Measurements from ENCODE around the gene CHN1. TPM values are rescaled to one million over a fixed set of nuclear protein-coding genes. Genes with fewer than 3 reads are reported as not detected.

Gene CHN1
- polyA plus RNA-seq, 1 of the 3 experiments (the other 2 are of a cell fraction), result 31.6 TPM

DNA sequence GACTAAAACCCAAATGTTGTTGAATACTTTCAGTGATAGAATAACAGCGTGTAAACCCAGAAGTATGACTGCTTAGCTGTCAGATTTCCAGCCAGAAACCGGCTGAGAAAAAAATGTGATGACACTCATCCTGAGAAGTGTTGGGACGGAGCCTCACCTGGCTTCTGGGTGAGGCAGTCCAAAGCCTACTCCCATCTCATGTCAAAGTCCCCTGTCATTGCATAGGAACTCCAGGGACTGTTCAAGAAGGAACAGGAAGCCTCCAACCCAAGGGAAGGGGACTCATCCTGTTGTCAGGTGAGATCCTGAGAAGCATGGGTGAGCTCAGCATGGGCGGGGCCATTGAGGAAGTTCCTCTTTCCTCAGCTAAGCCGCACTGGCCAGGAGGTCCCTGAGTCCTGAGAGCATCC is 229.6 kb downstream of the CHN1 start:
- H2AFZ ChIP-seq (ENCODE audit: low read depth), result no peak overlapping the region
- peaks cover 26 to 51% of the 10 kb centered on the region in 2 experiments for H3K4me1 ChIP-seq (ENCODE audit: control insufficient read depth in 1 of 2, insufficient read depth in 2 of 2, low read depth in 1 of 2, low read length in 1 of 2)
- ChIA-PET POLR2A (interaction anchor here (0.6 kb wide), 1 partner anchor 68 kb away, joined by 5 read pairs; no protein-coding TSS in a partner anchor), CTCF (interaction anchor here (1.0 to 13.9 kb wide), 2 partner anchors 78 to 213 kb away, joined by 5 to 316 read pairs; no protein-coding TSS in a partner anchor)
- H3K9me3 ChIP-seq, result no peaks in the 10 kb centered on the region
- no peaks in the 10 kb centered on the region for H3K27me3 ChIP-seq (ENCODE audit: insufficient read depth)
- no peak for DNase-seq
- no peak overlapping the region for H3K9ac ChIP-seq
- no peak overlapping the region for H3K4me3 ChIP-seq (ENCODE audit: low read depth in 2 of 2, low read length in 1 of 2)
- WGBS (ENCODE audit: low lambda C conversion rate), result 92% methylated on average over 4 of the region's 5 CpGs
- H3K4me2 ChIP-seq, result no peak overlapping the region
- H3K36me3 ChIP-seq (replicated peaks in 1 of 2; ENCODE audit: control insufficient read depth in 1 of 2, insufficient read depth in 2 of 2, low read length in 1 of 2), result no peaks in the 10 kb centered on the region
- H3K27ac ChIP-seq (ENCODE audit: low read depth in 2 of 2, low read length in 1 of 2), result no peak overlapping the region
- H3K9me2 ChIP-seq, result no peaks in the 10 kb centered on the region
- no peaks in the 10 kb centered on the region for H4K20me1 ChIP-seq (ENCODE audit: insufficient read depth)
- no peaks in the 10 kb centered on the region for H3K79me2 ChIP-seq (ENCODE audit: insufficient read depth)
- H3F3A ChIP-seq (replicated peaks; ENCODE audit: insufficient read depth), result no peaks in the 10 kb centered on the region
- TF ChIP-seq RXRA (IDR thresholded peaks at IDR 0.05; ENCODE audit: borderline replicate concordance, low read depth), result no peak
- no peak for TF ChIP-seq RCOR1 (IDR thresholded peaks at IDR 0.05; ENCODE audit: low read length)
- TF ChIP-seq GABPA (IDR thresholded peaks at IDR 0.05; ENCODE audit: low read depth), result no peak
- TF ChIP-seq MEF2A (IDR thresholded peaks at IDR 0.05; ENCODE audit: borderline replicate concordance, low read depth), result no peak

DNA sequence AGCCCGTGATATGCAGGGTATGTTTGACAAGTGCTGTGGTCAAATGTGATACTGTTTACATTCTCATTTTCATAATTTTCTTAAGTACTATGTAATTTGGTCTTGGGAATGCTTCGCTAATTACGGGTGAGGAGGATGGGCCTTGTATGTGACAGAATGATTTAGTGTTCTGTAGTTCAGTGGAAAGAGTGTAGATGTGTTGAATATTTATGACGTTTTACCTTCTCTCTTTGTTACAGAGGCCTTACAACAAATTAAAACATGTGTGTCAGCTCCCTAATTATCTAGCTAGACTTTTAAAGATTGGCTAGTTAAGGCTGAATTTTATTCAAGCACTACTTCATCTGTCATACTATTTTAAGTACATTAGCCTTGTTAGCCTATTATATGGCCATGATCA is 230.3 kb downstream of the CHN1 start:
- Histone ChIP-seq H3K79me2 (ENCODE audit: insufficient read depth) (no peaks in the 10 kb centered on the region), H3K4me2 (no peak overlapping the region), H3K4me3 (ENCODE audit: low read depth in 2 of 2, low read length in 1 of 2) (no peak overlapping the region), H4K20me1 (ENCODE audit: insufficient read depth) (no peaks in the 10 kb centered on the region), H3K27ac (ENCODE audit: low read depth in 2 of 2, low read length in 1 of 2) (no peak overlapping the region), H3K27me3 (ENCODE audit: insufficient read depth) (no peaks in the 10 kb centered on the region), H3K4me1 (ENCODE audit: control insufficient read depth in 1 of 2, insufficient read depth in 2 of 2, low read depth in 1 of 2, low read length in 1 of 2) (peaks cover 23 to 51% of the 10 kb centered on the region in 2 experiments), H3K36me3 (replicated peaks in 1 of 2; ENCODE audit: control insufficient read depth in 1 of 2, insufficient read depth in 2 of 2, low read length in 1 of 2) (no peaks in the 10 kb centered on the region), H3K9ac (no peak overlapping the region), H3K9me3 (no peaks in the 10 kb centered on the region), H3F3A (replicated peaks; ENCODE audit: insufficient read depth) (no peaks in the 10 kb centered on the region), H2AFZ (ENCODE audit: low read depth) (no peak overlapping the region), H3K9me2 (no peaks in the 10 kb centered on the region)
- TF ChIP-seq, protein P1, sequence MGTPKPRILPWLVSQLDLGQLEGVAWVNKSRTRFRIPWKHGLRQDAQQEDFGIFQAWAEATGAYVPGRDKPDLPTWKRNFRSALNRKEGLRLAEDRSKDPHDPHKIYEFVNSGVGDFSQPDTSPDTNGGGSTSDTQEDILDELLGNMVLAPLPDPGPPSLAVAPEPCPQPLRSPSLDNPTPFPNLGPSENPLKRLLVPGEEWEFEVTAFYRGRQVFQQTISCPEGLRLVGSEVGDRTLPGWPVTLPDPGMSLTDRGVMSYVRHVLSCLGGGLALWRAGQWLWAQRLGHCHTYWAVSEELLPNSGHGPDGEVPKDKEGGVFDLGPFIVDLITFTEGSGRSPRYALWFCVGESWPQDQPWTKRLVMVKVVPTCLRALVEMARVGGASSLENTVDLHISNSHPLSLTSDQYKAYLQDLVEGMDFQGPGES (IDR thresholded peaks at IDR 0.05; ENCODE audit: low read depth, low read length), result no peak
- no peak for TF ChIP-seq MXI1 (IDR thresholded peaks at IDR 0.05; ENCODE audit: low read depth, low read length)
- TF ChIP-seq, protein P2, sequence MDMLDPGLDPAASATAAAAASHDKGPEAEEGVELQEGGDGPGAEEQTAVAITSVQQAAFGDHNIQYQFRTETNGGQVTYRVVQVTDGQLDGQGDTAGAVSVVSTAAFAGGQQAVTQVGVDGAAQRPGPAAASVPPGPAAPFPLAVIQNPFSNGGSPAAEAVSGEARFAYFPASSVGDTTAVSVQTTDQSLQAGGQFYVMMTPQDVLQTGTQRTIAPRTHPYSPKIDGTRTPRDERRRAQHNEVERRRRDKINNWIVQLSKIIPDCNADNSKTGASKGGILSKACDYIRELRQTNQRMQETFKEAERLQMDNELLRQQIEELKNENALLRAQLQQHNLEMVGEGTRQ (IDR thresholded peaks at IDR 0.05; ENCODE audit: borderline replicate concordance, low read depth, low read length), result no peak
- TF ChIP-seq, protein P3, sequence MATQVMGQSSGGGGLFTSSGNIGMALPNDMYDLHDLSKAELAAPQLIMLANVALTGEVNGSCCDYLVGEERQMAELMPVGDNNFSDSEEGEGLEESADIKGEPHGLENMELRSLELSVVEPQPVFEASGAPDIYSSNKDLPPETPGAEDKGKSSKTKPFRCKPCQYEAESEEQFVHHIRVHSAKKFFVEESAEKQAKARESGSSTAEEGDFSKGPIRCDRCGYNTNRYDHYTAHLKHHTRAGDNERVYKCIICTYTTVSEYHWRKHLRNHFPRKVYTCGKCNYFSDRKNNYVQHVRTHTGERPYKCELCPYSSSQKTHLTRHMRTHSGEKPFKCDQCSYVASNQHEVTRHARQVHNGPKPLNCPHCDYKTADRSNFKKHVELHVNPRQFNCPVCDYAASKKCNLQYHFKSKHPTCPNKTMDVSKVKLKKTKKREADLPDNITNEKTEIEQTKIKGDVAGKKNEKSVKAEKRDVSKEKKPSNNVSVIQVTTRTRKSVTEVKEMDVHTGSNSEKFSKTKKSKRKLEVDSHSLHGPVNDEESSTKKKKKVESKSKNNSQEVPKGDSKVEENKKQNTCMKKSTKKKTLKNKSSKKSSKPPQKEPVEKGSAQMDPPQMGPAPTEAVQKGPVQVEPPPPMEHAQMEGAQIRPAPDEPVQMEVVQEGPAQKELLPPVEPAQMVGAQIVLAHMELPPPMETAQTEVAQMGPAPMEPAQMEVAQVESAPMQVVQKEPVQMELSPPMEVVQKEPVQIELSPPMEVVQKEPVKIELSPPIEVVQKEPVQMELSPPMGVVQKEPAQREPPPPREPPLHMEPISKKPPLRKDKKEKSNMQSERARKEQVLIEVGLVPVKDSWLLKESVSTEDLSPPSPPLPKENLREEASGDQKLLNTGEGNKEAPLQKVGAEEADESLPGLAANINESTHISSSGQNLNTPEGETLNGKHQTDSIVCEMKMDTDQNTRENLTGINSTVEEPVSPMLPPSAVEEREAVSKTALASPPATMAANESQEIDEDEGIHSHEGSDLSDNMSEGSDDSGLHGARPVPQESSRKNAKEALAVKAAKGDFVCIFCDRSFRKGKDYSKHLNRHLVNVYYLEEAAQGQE (IDR thresholded peaks at IDR 0.05; ENCODE audit: low read depth, low read length), result no peak
- no peak for TF ChIP-seq POLR2AphosphoS5 (IDR thresholded peaks at IDR 0.05; ENCODE audit: low read depth, low read length)
- no peak for TF ChIP-seq RCOR1 (IDR thresholded peaks at IDR 0.05; ENCODE audit: low read length)
- TF ChIP-seq, protein P4, sequence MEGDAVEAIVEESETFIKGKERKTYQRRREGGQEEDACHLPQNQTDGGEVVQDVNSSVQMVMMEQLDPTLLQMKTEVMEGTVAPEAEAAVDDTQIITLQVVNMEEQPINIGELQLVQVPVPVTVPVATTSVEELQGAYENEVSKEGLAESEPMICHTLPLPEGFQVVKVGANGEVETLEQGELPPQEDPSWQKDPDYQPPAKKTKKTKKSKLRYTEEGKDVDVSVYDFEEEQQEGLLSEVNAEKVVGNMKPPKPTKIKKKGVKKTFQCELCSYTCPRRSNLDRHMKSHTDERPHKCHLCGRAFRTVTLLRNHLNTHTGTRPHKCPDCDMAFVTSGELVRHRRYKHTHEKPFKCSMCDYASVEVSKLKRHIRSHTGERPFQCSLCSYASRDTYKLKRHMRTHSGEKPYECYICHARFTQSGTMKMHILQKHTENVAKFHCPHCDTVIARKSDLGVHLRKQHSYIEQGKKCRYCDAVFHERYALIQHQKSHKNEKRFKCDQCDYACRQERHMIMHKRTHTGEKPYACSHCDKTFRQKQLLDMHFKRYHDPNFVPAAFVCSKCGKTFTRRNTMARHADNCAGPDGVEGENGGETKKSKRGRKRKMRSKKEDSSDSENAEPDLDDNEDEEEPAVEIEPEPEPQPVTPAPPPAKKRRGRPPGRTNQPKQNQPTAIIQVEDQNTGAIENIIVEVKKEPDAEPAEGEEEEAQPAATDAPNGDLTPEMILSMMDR (IDR thresholded peaks at IDR 0.05), result no peak
- DNase-seq, result no peak
- ChIA-PET POLR2A (no interaction called here), CTCF (interaction anchor here (1.1 to 13.9 kb wide), 2 partner anchors 26 to 214 kb away, joined by 3 to 316 read pairs; no protein-coding TSS in a partner anchor)
- WGBS (ENCODE audit: low lambda C conversion rate), result 97% methylated on average over 4 of the region's 4 CpGs
